Measurements from ENCODE around the gene KRT16.
"Not testable (repeated sequence)": the region's sequence is repeated elsewhere in the genome, so short reads cannot be mapped to it uniquely, and the experiment has no call there.

The KRT16 gene

GRCh38 chr17:41614098-41614497, 1.5 kb upstream of the KRT16 start:
- no peak for DNase-seq

GRCh38 chr17:41613277-41614082, 913 bp upstream of the KRT16 start:
- DNase-seq = no peak

DNA sequence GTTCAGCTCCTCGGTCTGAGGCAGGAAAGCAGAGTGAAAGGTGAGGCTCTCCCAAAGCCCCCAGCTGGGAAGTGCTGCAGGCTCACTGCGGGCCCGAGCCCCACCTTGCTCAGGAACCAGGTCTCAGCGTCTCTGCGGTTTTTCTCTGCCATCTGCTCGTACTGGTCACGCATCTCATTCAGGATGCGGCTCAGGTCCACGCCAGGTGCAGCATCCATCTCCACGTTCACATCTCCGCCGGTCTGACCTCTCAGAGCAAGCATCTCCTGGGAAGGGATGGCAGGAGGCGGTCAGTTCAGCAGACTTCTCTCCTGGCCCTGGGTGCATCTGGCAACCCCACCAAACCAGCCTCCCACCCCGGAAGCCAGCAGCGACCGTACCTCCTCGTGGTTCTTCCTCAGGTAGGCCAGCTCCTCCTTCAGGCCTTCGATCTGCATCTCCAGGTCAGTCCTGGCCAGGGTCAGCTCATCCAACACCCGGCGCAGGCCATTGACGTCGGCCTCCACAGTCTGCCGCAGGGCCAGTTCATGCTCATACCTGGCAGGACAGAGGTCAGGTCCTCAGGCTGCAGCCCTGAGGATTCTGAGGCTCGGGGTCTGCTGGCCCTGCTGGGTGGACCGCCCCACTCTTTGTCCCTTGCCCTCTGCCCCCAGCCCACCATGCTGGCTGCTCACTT, 1.5 kb downstream of the KRT16 start:
- no peak for DNase-seq

- DNase-seq = not testable (repeated sequence)
Measured at GRCh38 chr17:41610061-41610517, 2.5 kb downstream of the KRT16 start.

GRCh38 chr17:41606930-41607329, 5.6 kb downstream of the KRT16 start:
- DNase-seq = not testable (repeated sequence)

DNA sequence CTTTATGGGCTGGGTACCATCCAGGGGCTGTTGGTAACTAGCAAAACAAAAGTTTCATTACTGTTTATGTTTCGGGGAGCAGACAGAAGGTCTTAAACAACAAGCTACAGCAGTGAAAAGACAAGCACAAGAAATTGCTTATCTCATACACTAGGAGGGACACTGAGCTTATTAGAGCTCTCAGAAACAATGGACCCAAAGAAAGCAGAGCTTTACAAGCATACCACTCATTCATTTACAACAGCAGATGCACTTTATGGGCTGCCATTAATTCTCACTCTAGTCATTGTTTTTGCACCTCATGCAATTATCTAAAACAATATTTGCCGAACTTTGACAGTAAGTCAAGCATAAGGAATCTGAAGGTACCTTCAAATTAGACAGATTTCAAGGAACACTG, 10.0 kb downstream of the KRT16 start:
- DNase-seq = no peak

DNA sequence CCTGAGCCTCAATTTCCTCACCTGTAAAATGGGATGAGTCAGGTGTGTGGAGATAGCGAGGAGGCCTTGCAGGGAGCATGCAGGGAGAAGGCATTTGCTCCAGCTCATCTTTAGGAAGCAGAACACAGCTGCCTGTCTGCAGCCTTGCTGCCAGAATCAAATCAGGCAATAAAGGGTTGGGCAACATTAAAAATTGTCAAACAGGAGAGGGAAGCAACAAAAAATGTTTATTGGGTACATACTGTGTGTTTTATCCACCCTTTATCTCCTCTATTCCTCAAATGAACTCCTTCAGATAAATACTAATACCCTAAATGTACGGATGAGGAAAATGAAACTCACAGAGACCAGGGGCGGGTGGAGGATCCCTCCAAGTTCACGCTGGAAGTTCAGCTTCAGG, 12.2 kb downstream of the KRT16 start:
- DNase-seq = no peak

- no peak for DNase-seq
Measured at GRCh38 chr17:41599680-41600079, 12.9 kb downstream of the KRT16 start.

DNA sequence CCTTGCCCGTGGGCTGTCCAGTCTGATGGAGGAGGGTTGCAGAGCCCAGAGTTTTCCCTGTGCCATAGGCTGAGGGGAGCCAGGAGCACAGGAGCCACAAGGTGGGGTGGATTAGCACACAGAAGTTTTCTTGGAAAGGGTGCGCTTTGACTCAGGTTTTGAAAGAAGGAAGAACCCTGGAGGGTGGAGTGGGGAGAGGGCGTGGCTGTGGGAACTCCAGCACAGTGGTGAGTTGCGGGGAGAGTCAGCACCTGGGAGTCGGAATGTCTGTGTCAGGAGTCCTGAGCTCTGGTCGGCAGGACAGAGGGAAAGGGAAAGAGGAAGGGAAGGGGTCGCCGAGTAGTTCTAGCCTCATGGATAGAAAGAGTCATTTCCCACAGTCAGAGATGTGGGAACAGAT, 17.0 kb downstream of the KRT16 start:
- DNase-seq = no peak

DNA sequence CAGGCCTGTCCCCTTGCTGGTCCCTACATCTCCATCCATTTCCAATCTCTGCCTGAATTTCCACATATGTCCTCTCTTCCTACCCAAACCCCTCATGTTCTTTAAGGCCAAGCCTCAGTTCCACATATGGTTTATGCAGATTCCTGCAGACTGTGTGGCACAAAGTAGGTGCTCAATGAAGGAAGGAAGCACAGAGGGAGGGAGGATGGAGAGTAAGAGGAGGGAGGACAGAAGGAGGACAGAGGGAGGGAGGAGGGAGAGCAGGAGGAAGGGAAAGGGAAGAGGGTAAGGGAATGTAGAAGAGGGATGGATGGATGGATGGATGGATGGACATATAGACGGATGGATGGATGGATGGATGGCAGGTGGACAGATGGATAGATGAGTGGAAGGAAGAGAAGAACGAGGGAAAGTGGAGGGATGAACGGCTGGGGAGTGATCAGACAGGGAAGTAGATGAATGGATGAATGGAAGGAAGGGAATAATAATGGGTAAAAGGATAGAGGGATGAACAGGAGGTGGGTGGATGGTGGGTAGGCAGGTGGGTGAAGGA, 18.1 kb downstream of the KRT16 start:
- DNase-seq = no peak

- DNase-seq = no peak
Measured at GRCh38 chr17:41593306-41593981, 19.1 kb downstream of the KRT16 start.

GRCh38 chr17:41592601-41593305, 19.8 kb downstream of the KRT16 start:
- no peak for DNase-seq

DNA sequence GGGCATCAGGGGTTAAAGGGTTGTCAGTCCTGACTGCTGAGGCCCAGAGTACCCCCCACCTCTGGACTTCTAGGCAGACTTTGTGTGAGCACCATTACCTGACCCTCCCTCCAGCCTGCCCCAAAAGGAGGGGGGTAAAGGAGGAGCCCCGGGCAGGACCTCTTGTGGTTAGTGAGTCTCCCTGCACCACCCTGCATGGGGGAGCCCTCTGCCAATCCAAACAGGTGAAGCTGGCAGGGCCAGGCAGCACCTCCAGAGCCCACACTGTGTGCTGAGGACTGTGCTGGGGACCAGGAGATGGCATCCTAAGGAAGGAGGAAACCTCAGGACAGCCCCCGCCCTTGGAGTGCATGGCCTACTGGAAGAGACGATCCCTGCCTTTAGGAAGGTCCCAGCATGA, 23.3 kb downstream of the KRT16 start:
- no peak for DNase-seq

DNA sequence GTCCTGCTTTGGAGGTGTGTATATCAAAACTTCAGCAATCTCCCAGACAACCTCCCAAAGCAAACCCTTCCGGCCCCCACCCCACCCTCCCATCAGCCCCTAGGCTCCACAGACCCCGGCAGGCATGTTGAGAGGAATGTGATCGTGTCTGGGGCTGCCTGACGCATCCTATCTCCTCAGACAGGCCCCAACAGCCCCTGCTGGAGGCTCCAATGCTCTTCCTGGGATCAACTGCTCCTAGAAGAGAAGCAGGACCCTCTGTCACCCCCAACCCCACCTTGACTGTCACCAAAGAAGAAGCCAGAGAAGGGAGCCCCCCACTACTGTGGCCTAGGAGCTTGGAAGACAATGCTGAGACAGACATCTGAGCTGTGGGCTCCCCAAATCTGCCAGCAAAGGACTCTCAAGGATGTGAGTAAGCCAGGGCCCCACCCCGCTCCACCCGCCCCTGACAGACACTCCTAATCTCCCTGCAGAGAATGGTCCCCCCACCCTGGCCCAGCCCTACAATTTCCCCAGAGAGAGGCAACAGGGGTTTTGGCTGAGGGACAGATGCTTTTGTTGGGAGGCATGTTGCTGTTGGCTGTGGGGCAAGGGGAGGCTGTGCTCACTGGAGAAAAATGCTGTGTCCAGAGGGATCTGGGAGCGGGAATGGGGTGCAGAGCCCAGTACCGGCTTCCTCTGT, 24.3 kb downstream of the KRT16 start:
- DNase-seq = no peak

- DNase-seq = no peak
Measured at GRCh38 chr17:41586863-41587495, 25.6 kb downstream of the KRT16 start, which contains the start of gene KRT14. Gene KRT14 (minus strand): TSS chr17:41586895. CDS start chr17:41586834, 61 bp downstream.

GRCh38 chr17:41585301-41586056, 27.1 kb downstream of the KRT16 start:
- no peak for DNase-seq

DNA sequence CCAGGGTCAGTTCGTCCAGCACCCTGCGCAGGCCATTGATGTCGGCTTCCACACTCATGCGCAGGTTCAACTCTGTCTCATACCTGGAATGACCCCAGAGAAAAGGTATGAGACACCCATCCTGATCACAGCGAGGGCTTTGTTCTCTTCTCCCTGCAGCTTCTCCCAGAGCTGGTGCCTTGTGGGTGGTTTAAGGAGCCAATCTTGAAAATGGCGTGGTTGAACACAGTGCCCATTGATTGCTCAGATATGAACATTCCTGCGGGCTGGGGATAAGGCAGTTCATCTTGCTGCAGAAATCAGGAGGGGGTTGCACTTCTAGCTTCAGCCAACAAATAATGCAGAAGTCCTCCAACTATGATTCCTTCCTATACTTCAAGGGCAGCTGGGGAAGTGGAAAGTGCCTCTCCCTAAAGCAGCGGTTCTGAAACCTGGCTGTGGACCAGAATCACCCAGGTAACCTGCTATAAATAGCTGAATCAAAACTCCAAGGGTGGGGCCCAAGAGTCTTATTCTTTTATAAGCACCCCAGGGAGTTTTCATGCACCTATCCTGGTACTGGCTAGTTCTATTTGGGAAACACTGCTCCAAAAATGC, 28.1 kb downstream of the KRT16 start:
- DNase-seq = not testable (repeated sequence)

DNA sequence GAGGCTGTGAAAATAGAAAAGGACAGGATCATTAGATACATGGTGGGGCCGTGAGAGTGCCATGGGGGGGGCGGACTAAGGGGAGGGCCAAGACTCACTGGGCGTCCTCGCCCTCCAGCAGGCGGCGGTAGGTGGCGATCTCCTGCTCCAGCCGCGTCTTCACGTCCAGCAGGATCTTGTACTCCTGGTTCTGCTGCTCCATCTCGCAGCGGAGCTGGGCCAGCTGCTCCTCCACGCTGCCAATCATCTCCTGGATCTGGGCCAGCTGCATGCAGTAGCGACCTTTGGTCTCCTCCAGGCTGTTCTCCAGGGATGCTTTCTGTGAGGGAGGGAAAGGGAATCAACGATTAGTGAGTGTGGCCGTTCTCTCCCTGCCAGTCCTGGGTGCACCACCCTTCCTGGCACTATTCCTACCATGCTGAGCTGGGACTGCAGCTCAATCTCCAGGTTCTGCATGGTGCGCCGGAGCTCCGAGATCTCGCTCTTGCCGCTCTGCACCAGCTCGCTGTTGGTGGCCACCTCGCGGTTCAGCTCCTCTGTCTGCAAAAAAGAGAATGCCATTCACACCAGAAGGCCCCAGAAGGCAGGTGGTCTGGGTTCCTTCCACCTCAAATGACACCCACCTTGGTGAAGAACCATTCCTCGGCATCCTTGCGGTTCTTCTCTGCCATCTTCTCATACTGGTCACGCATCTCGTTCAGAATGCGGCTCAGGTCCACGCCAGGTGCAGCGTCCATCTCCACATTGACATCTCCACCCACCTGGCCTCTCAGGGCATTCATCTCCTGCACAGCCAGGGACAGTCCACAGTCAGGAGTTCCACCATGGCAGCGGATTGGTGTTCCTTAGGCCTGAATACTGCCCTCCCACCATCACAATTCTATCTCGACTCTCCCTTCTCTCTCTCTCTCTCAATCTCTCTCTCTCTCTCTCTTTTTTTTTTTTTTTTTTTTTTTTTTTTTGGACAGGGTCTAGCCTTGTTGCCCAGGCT, 29.1 kb downstream of the KRT16 start:
- no peak for DNase-seq

Data from activated naive CD4-positive, alpha-beta T cell treated with anti-CD3 and anti-CD28 coated beads, Interleukin-2, amount 50 U/mL, for 16 hours (primary cell).